ENCODE measurements around the gene TRPM5. TPM values are rescaled to one million over a fixed set of nuclear protein-coding genes. Genes with fewer than 3 reads are reported as not detected.
"Not testable (repeated sequence)": the region's sequence is repeated elsewhere in the genome, so short reads cannot be mapped to it uniquely, and the experiment has no call there.

TRPM5 gene
- polyA plus RNA-seq = 0.87 TPM
- long read RNA-seq, donor 1 = 0 reads
- long read RNA-seq, donor 2 = 0 reads
- long read RNA-seq, donor 3 = 0 reads
- long read RNA-seq, donor 4 = 0 reads
- long read RNA-seq, donor 5 = 0 reads
- long read RNA-seq, donor 6 = 0 reads
- long read RNA-seq, donor 7 = 0 reads
- long read RNA-seq, donor 8 = 0 reads
- long read RNA-seq, donor 9 = 0 reads
- long read RNA-seq, donor 10 = 0 reads
- long read RNA-seq, donor 11 = 0 reads

GRCh38 chr11:2443881-2444820 lies at the start of gene TRPM5:
TSS of gene TRPM5 (minus strand) at chr11:2444514. CDS start at chr11:2423036, 21,478 bp downstream.
- Histone ChIP-seq H3K4me3 (ENCODE audit: low read length) (peak within 1 kb of the TSS; percentile 49), H3K4me1 (ENCODE audit: control insufficient read depth, insufficient read depth, low read length) (peaks cover 38% of the 10 kb centered on the region), H3K27me3 (ENCODE audit: control insufficient read depth, insufficient read depth, low read length) (peaks cover 28% of the 10 kb centered on the region), H3K36me3 (ENCODE audit: control insufficient read depth, insufficient read depth, low read length) (no peaks in the 10 kb centered on the region), H3K27ac (ENCODE audit: low read length) (no peak within 1 kb of the TSS), H3K9me3 (ENCODE audit: control insufficient read depth, low read depth, low read length) (peaks cover 3% of the 10 kb centered on the region)
- DNase-seq = peak in 1 of 2 donors; percentile 41
- WGBS (ENCODE audit: insufficient coverage, low lambda C conversion rate) = no CpG with 5 or more reads among the region's 64 CpGs

- Histone ChIP-seq H3K4me1 (ENCODE audit: control insufficient read depth, insufficient read depth, low read length) (no peaks in the 10 kb centered on the region), H3K27me3 (ENCODE audit: control insufficient read depth, insufficient read depth, low read length) (no peaks in the 10 kb centered on the region), H3K27ac (ENCODE audit: low read length) (no peak overlapping the region), H3K36me3 (ENCODE audit: control insufficient read depth, insufficient read depth, low read length) (no peaks in the 10 kb centered on the region), H3K9me3 (ENCODE audit: control insufficient read depth, low read depth, low read length) (peaks cover 32% of the 10 kb centered on the region), H3K4me3 (ENCODE audit: low read length) (no peak overlapping the region)
- no peak for DNase-seq
- no CpG with 5 or more reads among the region's 2 CpGs for WGBS (ENCODE audit: insufficient coverage, low lambda C conversion rate)
These were observed 44.8 kb upstream of the TRPM5 start for GRCh38 chr11:2489083-2489482.

- Histone ChIP-seq H3K9me3 (ENCODE audit: control insufficient read depth, low read depth, low read length) (peaks cover 32% of the 10 kb centered on the region), H3K27me3 (ENCODE audit: control insufficient read depth, insufficient read depth, low read length) (no peaks in the 10 kb centered on the region), H3K36me3 (ENCODE audit: control insufficient read depth, insufficient read depth, low read length) (no peaks in the 10 kb centered on the region), H3K27ac (ENCODE audit: low read length) (no peak overlapping the region), H3K4me3 (ENCODE audit: low read length) (no peak overlapping the region), H3K4me1 (ENCODE audit: control insufficient read depth, insufficient read depth, low read length) (no peaks in the 10 kb centered on the region)
- no peak for DNase-seq
These were observed 43.7 kb upstream of the TRPM5 start for GRCh38 chr11:2488004-2488403.

GRCh38 chr11:2484576-2485125 lies 40.3 kb upstream of the TRPM5 start:
- peaks cover 26% of the 10 kb centered on the region for H3K9me3 ChIP-seq (ENCODE audit: control insufficient read depth, low read depth, low read length)
- WGBS (ENCODE audit: insufficient coverage, low lambda C conversion rate) = no CpG with 5 or more reads among the region's 16 CpGs
- H3K36me3 ChIP-seq (ENCODE audit: control insufficient read depth, insufficient read depth, low read length) = no peaks in the 10 kb centered on the region
- H3K4me1 ChIP-seq (ENCODE audit: control insufficient read depth, insufficient read depth, low read length) = no peaks in the 10 kb centered on the region
- DNase-seq = no peak
- H3K27ac ChIP-seq (ENCODE audit: low read length) = no peak overlapping the region
- H3K4me3 ChIP-seq (ENCODE audit: low read length) = no peak overlapping the region
- no peaks in the 10 kb centered on the region for H3K27me3 ChIP-seq (ENCODE audit: control insufficient read depth, insufficient read depth, low read length)

GRCh38 chr11:2483426-2483825 lies 39.1 kb upstream of the TRPM5 start:
- WGBS (ENCODE audit: insufficient coverage, low lambda C conversion rate) = no CpG with 5 or more reads among the region's 14 CpGs
- no peak overlapping the region for H3K4me3 ChIP-seq (ENCODE audit: low read length)
- H3K27ac ChIP-seq (ENCODE audit: low read length) = no peak overlapping the region
- H3K9me3 ChIP-seq (ENCODE audit: control insufficient read depth, low read depth, low read length) = peaks cover 21% of the 10 kb centered on the region
- H3K36me3 ChIP-seq (ENCODE audit: control insufficient read depth, insufficient read depth, low read length) = no peaks in the 10 kb centered on the region
- H3K27me3 ChIP-seq (ENCODE audit: control insufficient read depth, insufficient read depth, low read length) = no peaks in the 10 kb centered on the region
- DNase-seq = no peak
- H3K4me1 ChIP-seq (ENCODE audit: control insufficient read depth, insufficient read depth, low read length) = no peaks in the 10 kb centered on the region

- Histone ChIP-seq H3K4me3 (ENCODE audit: low read length) (no peak overlapping the region), H3K27ac (ENCODE audit: low read length) (no peak overlapping the region), H3K36me3 (ENCODE audit: control insufficient read depth, insufficient read depth, low read length) (no peaks in the 10 kb centered on the region), H3K27me3 (ENCODE audit: control insufficient read depth, insufficient read depth, low read length) (no peaks in the 10 kb centered on the region), H3K4me1 (ENCODE audit: control insufficient read depth, insufficient read depth, low read length) (no peaks in the 10 kb centered on the region), H3K9me3 (ENCODE audit: control insufficient read depth, low read depth, low read length) (peaks cover 15% of the 10 kb centered on the region)
- no peak for DNase-seq
- WGBS (ENCODE audit: insufficient coverage, low lambda C conversion rate) = 83% methylated on average over 3 of the region's 5 CpGs
These were observed 38.4 kb upstream of the TRPM5 start for GRCh38 chr11:2482745-2483144.

GRCh38 chr11:2482204-2482603 lies 37.9 kb upstream of the TRPM5 start:
- Histone ChIP-seq H3K27me3 (ENCODE audit: control insufficient read depth, insufficient read depth, low read length) (no peaks in the 10 kb centered on the region), H3K9me3 (ENCODE audit: control insufficient read depth, low read depth, low read length) (peaks cover 10% of the 10 kb centered on the region), H3K4me3 (ENCODE audit: low read length) (no peak overlapping the region), H3K4me1 (ENCODE audit: control insufficient read depth, insufficient read depth, low read length) (no peaks in the 10 kb centered on the region), H3K27ac (ENCODE audit: low read length) (no peak overlapping the region), H3K36me3 (ENCODE audit: control insufficient read depth, insufficient read depth, low read length) (no peaks in the 10 kb centered on the region)
- no peak for DNase-seq
- no CpG with 5 or more reads among the region's 3 CpGs for WGBS (ENCODE audit: insufficient coverage, low lambda C conversion rate)

GRCh38 chr11:2481253-2481652 lies 36.9 kb upstream of the TRPM5 start:
- H3K27ac ChIP-seq (ENCODE audit: low read length) = no peak overlapping the region
- H3K27me3 ChIP-seq (ENCODE audit: control insufficient read depth, insufficient read depth, low read length) = no peaks in the 10 kb centered on the region
- peaks cover 5% of the 10 kb centered on the region for H3K9me3 ChIP-seq (ENCODE audit: control insufficient read depth, low read depth, low read length)
- H3K4me3 ChIP-seq (ENCODE audit: low read length) = no peak overlapping the region
- H3K36me3 ChIP-seq (ENCODE audit: control insufficient read depth, insufficient read depth, low read length) = no peaks in the 10 kb centered on the region
- DNase-seq = no peak
- no peaks in the 10 kb centered on the region for H3K4me1 ChIP-seq (ENCODE audit: control insufficient read depth, insufficient read depth, low read length)
- no CpG with 5 or more reads among the region's 14 CpGs for WGBS (ENCODE audit: insufficient coverage, low lambda C conversion rate)

GRCh38 chr11:2480874-2481220 lies 36.5 kb upstream of the TRPM5 start:
- Histone ChIP-seq H3K9me3 (ENCODE audit: control insufficient read depth, low read depth, low read length) (peaks cover 5% of the 10 kb centered on the region), H3K4me3 (ENCODE audit: low read length) (no peak overlapping the region), H3K36me3 (ENCODE audit: control insufficient read depth, insufficient read depth, low read length) (no peaks in the 10 kb centered on the region), H3K27me3 (ENCODE audit: control insufficient read depth, insufficient read depth, low read length) (no peaks in the 10 kb centered on the region), H3K4me1 (ENCODE audit: control insufficient read depth, insufficient read depth, low read length) (no peaks in the 10 kb centered on the region), H3K27ac (ENCODE audit: low read length) (no peak overlapping the region)
- DNase-seq = no peak
- WGBS (ENCODE audit: insufficient coverage, low lambda C conversion rate) = 83% methylated on average over 2 of the region's 7 CpGs

- not testable (repeated sequence) for H3K36me3 ChIP-seq (ENCODE audit: control insufficient read depth, insufficient read depth, low read length); DNase-seq; H3K27ac ChIP-seq (ENCODE audit: low read length); H3K4me1 ChIP-seq (ENCODE audit: control insufficient read depth, insufficient read depth, low read length); H3K9me3 ChIP-seq (ENCODE audit: control insufficient read depth, low read depth, low read length); H3K27me3 ChIP-seq (ENCODE audit: control insufficient read depth, insufficient read depth, low read length); H3K4me3 ChIP-seq (ENCODE audit: low read length)
- WGBS (ENCODE audit: insufficient coverage, low lambda C conversion rate) = 65% methylated on average over 3 of the region's 6 CpGs
These were observed 36.0 kb upstream of the TRPM5 start for GRCh38 chr11:2480067-2480873.

All from large intestine (tissue), 12 donors.